ENCODE measurements around the gene ERC2.
"Not testable (repeated sequence)": the region's sequence is repeated elsewhere in the genome, so short reads cannot be mapped to it uniquely, and the experiment has no call there.

Gene ERC2

DNA sequence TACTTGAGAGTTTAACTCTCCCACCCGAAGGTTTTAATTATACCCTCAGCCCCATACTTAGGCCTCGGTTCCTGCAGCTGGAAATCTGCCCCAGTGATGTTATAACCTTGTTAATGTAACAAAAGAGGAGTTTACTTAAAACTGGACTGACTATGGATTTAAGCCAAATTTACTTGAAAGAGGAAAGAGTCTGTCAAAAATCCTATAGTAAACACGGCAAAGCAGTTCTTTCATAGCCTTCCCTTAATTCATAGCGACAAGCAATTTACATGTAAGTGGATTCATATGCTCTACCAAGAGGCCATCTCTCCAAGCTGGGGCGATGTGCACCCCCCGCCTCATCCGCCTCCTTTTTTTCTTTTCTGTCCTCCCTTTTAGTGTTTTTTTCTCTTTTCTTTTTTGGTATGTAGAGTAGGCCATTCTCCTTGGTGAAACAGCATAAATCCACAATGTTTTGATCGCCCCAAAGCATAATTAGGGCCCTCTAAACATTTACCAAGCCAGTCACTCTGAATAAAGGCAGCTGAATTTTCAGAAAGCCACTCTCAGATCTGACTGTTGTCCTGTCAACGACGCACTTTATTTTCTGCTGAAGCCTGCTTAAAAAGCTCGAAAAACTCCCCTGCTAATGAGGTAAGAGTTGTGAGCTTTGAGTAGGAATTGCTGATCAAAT is 608.1 kb downstream of the ERC2 start:
- DNase-seq = no peak

GRCh38 chr3:55859305-55859704 is 609.0 kb downstream of the ERC2 start:
- DNase-seq = no peak

GRCh38 chr3:55858727-55859126 is 609.5 kb downstream of the ERC2 start:
- DNase-seq = no peak

- no peak for DNase-seq
Observed at GRCh38 chr3:55858302-55858701, 610.0 kb downstream of the ERC2 start.

DNA sequence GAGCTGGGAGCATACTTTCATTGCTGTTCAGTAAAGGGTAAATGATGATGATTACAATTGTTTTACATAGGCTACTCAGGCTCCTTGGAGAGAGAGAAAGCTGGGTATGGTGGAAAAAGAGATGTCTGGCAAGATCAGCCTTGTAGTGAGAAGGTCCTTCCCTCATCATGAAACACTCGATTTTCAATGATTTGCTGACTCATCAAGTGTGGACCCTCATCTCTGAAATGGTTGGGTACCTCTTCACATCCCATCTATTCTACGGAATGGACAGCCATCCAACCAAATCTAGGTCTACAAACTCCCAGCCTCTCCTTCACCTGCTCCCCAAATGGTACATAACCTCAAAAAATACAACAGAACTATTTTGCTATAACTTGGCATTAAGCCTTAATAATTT is 610.6 kb downstream of the ERC2 start:
- DNase-seq = no peak

DNA sequence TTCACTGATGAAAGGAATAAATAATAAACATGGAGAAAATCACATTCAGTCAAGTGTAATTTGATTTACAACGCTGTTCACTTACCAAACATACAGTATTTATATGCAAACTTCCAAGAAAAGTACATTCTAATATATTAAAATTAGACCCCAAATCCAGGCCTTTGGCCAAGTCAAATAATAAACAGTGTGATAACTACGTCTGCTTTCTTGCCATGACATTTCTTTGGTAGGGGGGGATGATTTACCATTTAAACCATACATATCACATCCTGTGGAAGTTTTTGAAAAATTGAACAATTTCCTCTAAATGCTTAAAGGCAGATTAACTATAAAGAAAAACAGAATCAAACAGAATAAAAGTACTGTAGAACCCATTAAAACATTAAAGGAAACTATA is 613.0 kb downstream of the ERC2 start:
- DNase-seq = no peak

DNA sequence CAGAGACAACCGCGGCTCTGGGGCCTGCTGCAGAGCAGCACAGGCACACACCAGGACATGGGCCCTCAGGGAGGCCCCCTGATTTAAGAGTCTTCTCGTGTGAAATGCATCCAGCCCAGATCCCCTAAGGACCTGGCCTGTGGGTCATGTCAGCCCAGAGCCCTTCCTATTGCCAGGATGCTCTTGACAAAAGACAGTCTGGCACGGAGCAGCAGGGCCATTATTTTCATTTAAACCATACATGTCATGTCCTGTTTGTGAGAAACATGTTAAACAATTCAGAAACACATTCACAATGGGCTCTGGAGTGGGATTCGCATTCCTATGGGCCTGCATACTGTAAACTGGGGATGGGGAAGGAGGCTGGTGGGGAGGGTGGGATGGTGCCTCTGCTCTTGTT is 613.8 kb downstream of the ERC2 start:
- no peak for DNase-seq

DNA sequence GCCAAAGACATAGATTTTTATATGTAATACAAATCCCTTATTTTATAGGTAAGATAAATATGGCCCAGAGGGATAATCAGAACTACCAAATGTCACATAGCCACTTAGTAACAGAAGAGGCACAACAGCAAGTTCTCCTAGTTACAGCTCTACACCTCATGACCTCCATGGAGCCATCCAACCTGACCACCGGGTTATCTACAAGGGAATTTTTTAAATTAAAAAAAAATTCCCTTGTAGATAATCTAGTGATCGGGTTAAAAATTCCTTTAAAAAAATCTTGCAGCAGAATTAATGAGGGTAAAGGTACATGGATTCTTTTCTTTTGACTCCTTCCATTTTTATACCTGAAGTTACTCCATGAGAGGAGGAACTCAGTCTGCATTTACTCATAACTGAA is 615.9 kb downstream of the ERC2 start:
- DNase-seq = no peak

- DNase-seq = no peak
Observed at GRCh38 chr3:55842204-55842603, 626.1 kb downstream of the ERC2 start.

DNA sequence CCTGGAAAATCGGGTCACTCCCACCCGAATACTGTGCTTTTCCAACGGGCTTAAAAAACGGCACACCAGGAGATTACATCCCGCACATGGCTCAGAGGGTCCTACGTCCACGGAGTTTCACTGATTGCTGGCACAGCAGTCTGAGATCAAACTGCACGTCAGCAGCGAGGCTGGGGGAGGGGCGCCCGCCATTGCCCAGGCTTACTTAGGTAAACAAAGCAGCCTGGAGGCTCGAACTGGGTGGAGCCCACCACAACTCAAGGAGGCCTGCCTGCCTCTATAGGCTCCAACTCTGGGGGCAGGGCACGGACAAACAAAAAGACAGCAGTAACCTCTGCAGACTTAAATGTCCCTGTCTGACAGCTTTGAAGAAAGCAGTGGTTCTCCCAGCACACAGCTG is 636.4 kb downstream of the ERC2 start:
- DNase-seq = not testable (repeated sequence)

DNA sequence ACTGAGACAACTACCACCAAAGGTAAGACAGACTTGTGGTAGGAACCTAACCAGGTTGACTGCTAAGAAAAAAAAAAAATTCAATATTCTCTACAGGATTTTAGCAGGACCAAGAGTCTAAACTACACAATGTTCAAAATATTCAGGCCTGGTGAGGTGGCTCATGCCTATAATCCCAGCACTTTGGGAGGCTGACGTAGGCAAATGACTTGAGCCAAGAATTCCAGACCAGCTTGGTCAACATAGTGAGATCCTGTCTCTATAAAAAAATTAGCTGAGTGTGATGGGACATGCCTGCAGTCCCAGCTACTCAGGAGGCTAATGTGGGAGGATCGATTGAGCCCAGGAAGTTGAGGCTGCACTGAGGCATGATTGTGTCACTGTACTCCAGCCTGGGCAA is 639.6 kb downstream of the ERC2 start:
- DNase-seq = no peak

DNA sequence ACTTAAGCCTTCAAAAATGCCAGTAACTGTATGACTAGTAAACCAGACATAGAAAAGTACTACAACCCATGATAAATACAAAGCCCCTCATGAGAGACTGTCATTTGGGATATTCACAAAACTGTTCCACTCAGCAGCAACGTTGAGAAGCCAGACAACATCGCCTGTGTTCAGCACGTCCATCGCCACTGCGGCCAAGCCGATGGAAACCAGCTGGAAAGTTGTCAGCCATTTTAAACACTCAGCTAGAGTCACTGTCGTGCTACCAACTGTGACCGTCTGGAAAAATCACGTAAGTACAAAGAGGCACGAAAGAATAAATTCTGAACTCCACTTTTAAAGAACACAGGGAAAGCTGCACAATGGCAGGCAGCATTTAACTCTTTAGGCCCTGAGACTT is 640.5 kb downstream of the ERC2 start:
- DNase-seq = no peak

DNA sequence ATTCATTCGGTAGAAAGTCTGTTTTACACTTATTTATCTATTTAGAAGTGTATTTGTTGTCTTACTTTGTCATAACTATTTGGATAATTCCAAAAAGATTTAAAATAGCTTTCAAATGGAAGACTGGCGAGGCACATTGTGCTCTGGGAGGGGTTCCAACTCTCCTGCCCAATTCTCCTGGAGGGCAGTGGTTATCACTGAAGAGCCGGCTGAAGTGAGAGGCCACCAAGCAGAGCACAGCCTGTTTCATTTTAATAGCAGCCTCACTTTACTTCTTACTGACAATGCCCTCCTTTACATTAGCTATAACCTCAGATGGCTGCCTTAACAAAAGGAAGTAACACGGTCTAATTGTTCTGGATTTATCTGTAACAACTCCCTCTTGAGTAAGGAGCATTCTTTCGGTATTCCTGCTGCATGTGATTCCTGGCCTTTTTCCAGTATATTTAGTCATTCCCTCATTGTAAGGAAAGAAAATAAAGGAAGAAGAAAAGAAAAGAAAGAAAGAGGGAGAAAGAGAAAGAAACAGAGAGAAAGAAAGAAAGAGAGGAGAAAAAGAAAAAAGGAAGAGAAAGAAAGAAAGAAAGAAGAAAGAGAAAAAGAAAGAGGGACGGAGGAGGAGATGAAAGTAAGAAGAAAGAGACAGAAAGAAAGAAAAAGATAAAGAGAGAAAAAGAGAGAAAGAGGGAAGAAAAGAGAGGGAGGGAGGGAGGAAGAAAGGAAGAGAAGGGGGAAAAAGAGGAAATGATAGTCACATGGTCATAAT is 641.4 kb downstream of the ERC2 start:
- DNase-seq = no peak

- no peak for DNase-seq
Observed at GRCh38 chr3:55826097-55826496, 642.2 kb downstream of the ERC2 start.

GRCh38 chr3:55824406-55824805 is 643.9 kb downstream of the ERC2 start:
- DNase-seq = no peak

- DNase-seq = no peak
Observed at GRCh38 chr3:55823829-55824228, 644.4 kb downstream of the ERC2 start.

GRCh38 chr3:55823001-55823400 is 645.3 kb downstream of the ERC2 start:
- no peak for DNase-seq

GRCh38 chr3:55819005-55819404 is 649.3 kb downstream of the ERC2 start:
- DNase-seq = no peak

GRCh38 chr3:55818485-55818884 is 649.8 kb downstream of the ERC2 start:
- no peak for DNase-seq

GRCh38 chr3:55816794-55817576 is 651.3 kb downstream of the ERC2 start:
- DNase-seq = no peak

GRCh38 chr3:55815262-55815661 is 653.0 kb downstream of the ERC2 start:
- no peak for DNase-seq

- DNase-seq = no peak
Observed at GRCh38 chr3:55813268-55814097, 654.8 kb downstream of the ERC2 start.

DNA sequence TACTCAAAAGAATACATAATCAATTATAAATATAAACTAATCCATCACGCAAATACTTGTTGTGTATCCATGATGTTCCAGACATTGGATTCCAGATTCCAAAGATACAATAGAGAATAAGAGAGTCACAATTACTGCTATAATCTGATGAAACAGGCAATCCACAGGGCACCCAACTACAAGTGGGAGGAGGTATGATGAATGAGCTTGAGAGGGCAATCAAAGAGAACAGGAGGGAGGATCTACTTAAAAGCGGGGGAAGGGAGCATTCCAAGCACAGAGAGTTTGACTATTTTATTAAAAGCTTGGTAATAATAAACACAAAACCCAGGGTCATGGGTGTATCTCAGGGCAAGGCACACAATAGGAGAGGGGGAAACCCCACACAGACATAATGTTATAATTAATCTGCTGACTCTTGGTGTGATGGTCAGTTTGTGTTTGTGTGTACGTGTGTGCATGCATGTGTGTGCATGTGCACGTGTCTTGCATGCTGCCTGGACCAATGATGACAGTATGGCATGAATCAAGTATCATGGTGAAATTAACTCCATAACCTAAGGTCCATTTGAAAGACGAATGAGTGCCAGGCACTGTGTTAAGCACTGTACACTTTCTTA is 655.8 kb downstream of the ERC2 start:
- DNase-seq = no peak

Data from activated CD8-positive, alpha-beta memory T cell treated with anti-CD3 and anti-CD28 coated beads, Interleukin-2, amount 50 U/mL, for 4 hours (primary cell).